ENCODE results near the gene TH.

Gene TH

DNA sequence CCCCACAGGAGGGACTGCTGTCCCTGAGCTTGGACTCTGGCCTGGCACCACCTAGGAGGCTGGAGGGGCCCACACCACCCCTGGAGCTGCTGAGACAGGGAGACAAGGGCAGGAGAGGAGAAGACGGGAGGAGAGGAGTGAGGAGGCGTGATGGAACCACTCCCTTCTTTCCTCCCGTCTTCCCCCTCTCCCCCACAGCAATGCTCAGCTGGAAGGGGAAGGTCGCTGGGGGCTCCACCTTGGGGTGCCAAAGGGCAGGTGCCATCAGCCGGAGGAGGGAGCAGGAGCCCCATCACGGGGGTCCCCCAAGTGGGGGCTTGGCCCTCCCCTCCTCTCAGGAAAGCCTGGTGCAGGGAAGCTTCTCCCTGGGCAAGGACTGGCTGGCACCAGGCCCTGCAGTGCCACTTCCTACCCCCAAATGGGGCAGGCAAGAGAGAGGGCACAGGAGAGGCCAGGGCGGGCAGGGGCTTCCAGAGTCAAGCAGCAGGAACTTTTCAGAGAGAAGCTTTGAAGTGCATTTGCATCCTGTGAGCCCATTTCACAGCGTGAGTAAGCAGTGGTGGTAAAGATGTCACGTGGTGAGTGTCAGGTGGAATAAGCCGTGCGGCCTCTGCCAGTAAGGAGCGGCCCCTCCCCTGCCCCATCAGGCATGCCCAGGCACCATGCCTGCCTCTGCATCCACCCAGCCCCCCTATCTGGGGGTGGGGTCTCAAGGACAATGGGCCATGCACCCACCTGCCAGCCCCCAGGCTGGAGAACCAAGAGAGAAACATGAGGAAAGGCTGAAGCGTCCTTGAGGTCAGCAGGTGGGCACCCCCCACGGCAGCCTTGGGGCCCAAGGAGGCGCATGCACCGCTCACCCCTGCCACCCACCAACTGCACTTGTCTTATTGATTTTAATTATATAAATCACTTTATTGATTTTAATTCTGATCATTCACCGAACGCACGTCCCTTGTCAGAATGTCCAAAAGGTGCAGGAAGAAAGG is 37.3 kb downstream of the TH start:
- TF ChIP-seq, protein P1, sequence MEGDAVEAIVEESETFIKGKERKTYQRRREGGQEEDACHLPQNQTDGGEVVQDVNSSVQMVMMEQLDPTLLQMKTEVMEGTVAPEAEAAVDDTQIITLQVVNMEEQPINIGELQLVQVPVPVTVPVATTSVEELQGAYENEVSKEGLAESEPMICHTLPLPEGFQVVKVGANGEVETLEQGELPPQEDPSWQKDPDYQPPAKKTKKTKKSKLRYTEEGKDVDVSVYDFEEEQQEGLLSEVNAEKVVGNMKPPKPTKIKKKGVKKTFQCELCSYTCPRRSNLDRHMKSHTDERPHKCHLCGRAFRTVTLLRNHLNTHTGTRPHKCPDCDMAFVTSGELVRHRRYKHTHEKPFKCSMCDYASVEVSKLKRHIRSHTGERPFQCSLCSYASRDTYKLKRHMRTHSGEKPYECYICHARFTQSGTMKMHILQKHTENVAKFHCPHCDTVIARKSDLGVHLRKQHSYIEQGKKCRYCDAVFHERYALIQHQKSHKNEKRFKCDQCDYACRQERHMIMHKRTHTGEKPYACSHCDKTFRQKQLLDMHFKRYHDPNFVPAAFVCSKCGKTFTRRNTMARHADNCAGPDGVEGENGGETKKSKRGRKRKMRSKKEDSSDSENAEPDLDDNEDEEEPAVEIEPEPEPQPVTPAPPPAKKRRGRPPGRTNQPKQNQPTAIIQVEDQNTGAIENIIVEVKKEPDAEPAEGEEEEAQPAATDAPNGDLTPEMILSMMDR (IDR thresholded peaks at IDR 0.05; ENCODE audit: low read depth, low read length): no peak
- no peak overlapping the region for H3K4me3 ChIP-seq (ENCODE audit: low read depth, low read length)

DNA sequence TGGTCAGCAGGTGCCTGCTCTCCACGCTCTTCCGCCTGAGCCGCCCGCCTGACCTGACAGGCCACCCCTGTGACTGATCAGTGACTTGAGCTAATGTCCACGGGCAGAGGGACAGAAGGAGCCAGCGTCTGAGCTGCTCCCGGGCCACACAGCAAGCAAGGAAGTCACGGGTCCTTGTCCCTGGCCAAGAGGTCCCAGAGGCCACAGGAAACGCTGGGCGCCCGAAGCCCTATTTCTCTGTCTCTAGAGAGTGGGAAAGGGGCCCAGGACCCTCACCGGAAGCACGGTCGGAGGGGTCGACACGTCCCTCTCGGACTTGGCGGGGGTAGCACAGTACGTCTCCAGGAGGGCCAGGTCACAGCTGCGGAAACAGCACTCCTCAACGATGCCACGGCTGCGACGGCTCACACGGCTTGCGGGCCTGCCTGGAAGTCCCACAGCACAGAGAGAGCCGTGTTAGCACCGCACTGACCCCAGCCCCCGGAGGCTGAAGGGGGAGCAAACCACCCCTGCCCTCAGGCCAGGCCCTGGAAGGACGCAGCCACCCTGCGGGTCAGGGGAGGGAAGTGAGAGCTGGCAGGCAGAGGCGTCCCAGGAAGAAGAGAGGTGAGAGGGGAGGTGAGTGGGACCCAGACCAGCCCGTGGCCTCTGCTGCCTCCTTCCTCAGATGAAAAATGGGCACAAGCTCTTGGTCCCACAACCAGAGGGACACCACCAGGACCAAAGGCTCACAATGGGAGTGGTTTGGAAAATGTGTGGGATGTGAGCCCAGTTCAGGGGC is 38.2 kb downstream of the TH start:
- TF ChIP-seq, protein P1 (IDR thresholded peaks at IDR 0.05; ENCODE audit: low read depth, low read length): no peak
- H3K4me3 ChIP-seq (ENCODE audit: low read depth, low read length): no peak overlapping the region

DNA sequence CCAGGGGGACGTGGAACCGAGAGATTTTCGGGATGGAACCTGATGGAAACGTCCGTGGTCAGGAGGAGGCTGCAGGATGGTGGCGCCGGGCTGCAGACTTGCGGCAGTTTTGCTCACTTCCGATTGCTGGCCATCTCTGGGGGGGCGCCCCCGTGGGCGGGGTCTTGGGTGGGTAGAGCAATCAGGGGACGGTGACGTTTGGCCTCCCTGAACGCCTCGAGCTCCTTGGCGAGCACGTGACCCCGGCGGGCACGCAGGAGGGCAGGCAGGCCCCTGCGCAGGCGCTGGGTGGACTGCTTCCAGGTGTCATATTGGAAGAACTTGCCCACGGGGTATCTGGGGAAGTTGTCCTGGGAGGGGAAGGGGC is 38.8 kb downstream of the TH start:
- TF ChIP-seq, protein P1 (IDR thresholded peaks at IDR 0.05; ENCODE audit: low read depth, low read length): no peak
- no peak overlapping the region for H3K4me3 ChIP-seq (ENCODE audit: low read depth, low read length)

DNA sequence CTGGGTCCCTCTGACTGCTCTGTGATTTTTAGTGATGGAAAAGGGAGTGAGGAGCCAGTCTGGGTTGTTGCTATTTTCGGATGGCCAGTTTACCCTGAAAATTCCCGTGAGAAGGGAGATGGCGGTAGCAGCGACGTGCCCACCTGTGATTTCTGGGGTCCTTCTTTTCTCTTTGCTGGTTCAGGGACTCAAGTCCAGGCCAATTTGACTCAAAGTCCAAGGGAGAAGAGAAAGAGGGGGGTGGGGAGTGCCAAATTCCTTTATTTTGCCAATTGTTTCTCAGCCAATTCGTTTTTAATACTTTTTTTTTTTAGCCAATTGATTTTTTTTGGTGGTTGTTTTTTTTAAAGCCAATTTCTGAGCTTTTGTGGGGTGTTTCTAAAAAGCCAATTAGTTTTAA is 39.4 kb downstream of the TH start:
- TF ChIP-seq, protein P1 (IDR thresholded peaks at IDR 0.05; ENCODE audit: low read depth, low read length): no peak
- no peak overlapping the region for H3K4me3 ChIP-seq (ENCODE audit: low read depth, low read length)

DNA sequence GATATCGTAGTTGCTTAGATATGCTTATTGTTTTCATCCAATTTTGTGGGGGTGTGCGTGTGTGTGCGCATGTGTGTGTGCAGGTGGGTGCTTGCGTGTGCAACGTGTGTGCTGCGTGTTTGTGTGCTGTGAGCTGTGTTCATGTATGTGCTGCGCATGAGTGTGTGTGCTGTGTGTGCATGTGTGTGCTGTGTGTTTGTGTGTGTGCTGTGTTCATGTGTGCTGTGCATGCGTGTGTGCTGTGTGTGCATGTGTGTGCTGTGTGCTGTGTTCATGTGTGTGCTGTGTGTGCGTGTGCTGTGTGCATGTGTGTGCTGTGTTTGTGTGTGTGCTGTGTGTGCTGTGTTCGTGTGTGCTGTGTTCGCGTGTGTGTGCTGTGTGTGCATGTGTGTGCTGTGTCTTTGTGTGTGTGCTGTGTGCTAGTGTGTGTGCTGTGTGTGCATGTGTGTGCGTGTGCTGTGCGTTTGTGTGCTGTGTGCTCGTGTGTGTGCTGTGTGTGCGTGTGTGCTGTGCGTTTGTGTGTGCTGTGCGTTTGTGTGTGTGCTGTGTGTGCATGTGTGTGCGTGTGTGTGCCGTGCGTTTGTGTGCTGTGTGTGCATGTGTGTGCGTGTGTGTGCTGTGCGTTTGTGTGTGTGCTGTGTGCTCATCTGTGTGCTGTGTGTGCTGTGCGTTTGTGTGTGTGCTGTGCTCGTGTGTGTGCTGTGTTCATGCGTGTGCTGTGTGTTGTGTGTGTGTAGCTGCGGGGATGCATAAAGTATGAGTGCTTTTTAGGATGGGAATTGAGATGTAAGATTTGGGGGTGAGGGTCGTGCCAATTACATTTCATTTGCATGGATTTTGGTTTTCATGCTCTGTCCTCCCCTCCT is 40.0 kb downstream of the TH start:
- TF ChIP-seq, protein P1 (IDR thresholded peaks at IDR 0.05; ENCODE audit: low read depth, low read length): no peak
- H3K4me3 ChIP-seq (ENCODE audit: low read depth, low read length): no peak overlapping the region

DNA sequence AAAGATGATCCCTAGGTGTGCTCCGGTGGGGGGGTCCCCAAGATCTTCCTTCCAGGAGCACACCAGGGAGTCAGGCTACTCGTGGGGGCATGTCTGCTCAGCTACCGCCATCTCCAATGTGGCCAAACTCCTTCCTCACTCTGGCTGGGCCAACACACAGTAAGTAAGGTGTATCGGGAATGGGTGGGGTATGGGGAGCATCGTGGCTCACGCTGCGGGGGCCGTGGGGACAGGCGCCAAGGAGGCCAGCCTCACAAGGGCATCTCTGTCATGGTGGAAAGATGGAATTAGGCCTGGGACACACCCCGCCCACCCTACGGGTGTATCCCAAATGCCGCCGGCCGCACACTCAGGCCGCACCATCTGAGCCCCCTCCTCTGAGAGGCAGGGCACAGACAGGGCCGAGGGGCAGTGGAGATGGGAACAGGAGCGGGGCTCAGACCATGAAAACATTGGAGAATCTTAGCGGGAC is 40.7 kb downstream of the TH start:
- TF ChIP-seq, protein P1 (IDR thresholded peaks at IDR 0.05; ENCODE audit: low read depth, low read length): no peak

More for the DNA sequence above, 40.7 kb downstream of the TH start:
- no peak overlapping the region for H3K4me3 ChIP-seq (ENCODE audit: low read depth, low read length)
